Endothelial cell of umbilical vein (primary cell): ENCODE results near the gene ELOB. TPM values are rescaled to one million over a fixed set of nuclear protein-coding genes. Genes with fewer than 3 reads are reported as not detected.

Experiments used
- BruUV-seq: library from RNA; stranded (reverse); fragments of 400-500 nt; replicated peaks from 2 replicates; lab custom pipeline; 2021; lab: Mats Ljungman, UMichigan
- CTCF ChIA-PET: fragments of 300-600, 350-600 bp; sonication (Branson Sonifier 250); formaldehyde crosslinking; loops from one replicate; lab custom pipeline; 2021; ENCODE audit warnings: antibody characterized with exemption, inconsistent platforms; lab: Charles Lee
- POLR2A ChIA-PET: fragments of 300-600, 350-600 bp; sonication (Branson Sonifier 250); formaldehyde crosslinking; loops from one replicate; lab custom pipeline; 2021; ENCODE audit warnings: antibody characterized with exemption, inconsistent platforms; lab: Charles Lee
- DNase-seq: peaks from one replicate; pipeline ENCODE4 v3.0.0-alpha.2; 2011; ENCODE audit warnings: low read depth, low spot score
- FAIRE-seq: peaks from 2 replicates; lab custom pipeline; 2011; peaks lifted over from hg19 to GRCh38; lab: Jason Lieb, UNC
- H2AFZ ChIP-seq: 2 replicates; pipeline ENCODE4 v1.6.0; 2012; ENCODE audit warnings: low read depth, low read length, control low read depth, inconsistent platforms
- H3K27ac ChIP-seq: 2 replicates; pipeline ENCODE4 v1.5.1; 2011; ENCODE audit warnings: low read depth, mild to moderate bottlenecking, control low read depth, low read length, moderate library complexity; ENCODE audit not compliant: insufficient read depth
- H3K27me3 ChIP-seq, 2 experiments: 2 replicates each; pipeline versions ENCODE4 v1.6.0 to v1.6.1; 2011; ENCODE audit warnings: low read length in 2 of 2, mixed read lengths in 1 of 2; ENCODE audit not compliant: control insufficient read depth in 2 of 2, insufficient read depth in 2 of 2
- H3K36me3 ChIP-seq, 2 experiments: 2 replicates in 1 of 2; 3 replicates in 1 of 2; pipeline ENCODE4 v1.5.1; 2011; ENCODE audit warnings: low read length in 2 of 2, mild to moderate bottlenecking in 1 of 2, moderate library complexity in 1 of 2; ENCODE audit not compliant: control insufficient read depth in 2 of 2, insufficient read depth in 2 of 2; ENCODE audit errors: extremely low read depth in 1 of 2
- H3K4me1 ChIP-seq: 3 replicates; pipeline ENCODE4 v1.5.1; 2011; ENCODE audit warnings: mild to moderate bottlenecking, low read length; ENCODE audit not compliant: control insufficient read depth, insufficient read depth; ENCODE audit errors: extremely low read depth
- H3K4me2 ChIP-seq: 2 replicates; pipeline ENCODE4 v1.6.1; 2011; ENCODE audit warnings: low read length, control low read depth, mixed read lengths; ENCODE audit not compliant: insufficient read depth
- H3K4me3 ChIP-seq, 3 experiments: fragments of 200-600 bp in 1 of 3; sonication (generic), shearing (Covaris generic) in 1 of 3; replicated peaks in 1 of 3; 2 replicates each; pipeline ENCODE4 v1.5.1; 2011 to 2016; ENCODE audit warnings: control low read depth in 3 of 3, low read length in 3 of 3, mild to moderate bottlenecking in 2 of 3, inconsistent platforms in 1 of 3, low read depth in 1 of 3, moderate library complexity in 1 of 3; ENCODE audit not compliant: insufficient read depth in 1 of 3
- H3K79me2 ChIP-seq: 2 replicates; pipeline ENCODE4 v1.6.0; 2012; ENCODE audit warnings: low read length, inconsistent platforms; ENCODE audit not compliant: control insufficient read depth, insufficient read depth
- H3K9ac ChIP-seq: replicated peaks from 2 replicates; pipeline ENCODE3; 2011; ENCODE audit warnings: low read length, control low read depth; ENCODE audit not compliant: insufficient read depth; ENCODE audit errors: extremely low read depth
- H3K9me1 ChIP-seq: replicated peaks from 3 replicates; pipeline ENCODE4 v1.6.0; 2011; ENCODE audit warnings: mild to moderate bottlenecking, low read length; ENCODE audit not compliant: control insufficient read depth, insufficient read depth; ENCODE audit errors: extremely low read depth
- H3K9me3 ChIP-seq: replicated peaks from 2 replicates; pipeline ENCODE4 v1.5.1; 2012; ENCODE audit warnings: low read length, inconsistent platforms; ENCODE audit not compliant: control insufficient read depth, insufficient read depth
- H4K20me1 ChIP-seq: replicated peaks from 2 replicates; pipeline ENCODE3; 2011; ENCODE audit warnings: mild to moderate bottlenecking, low read length; ENCODE audit not compliant: control insufficient read depth, insufficient read depth; ENCODE audit errors: extremely low read depth
- CTCF ChIP-seq, 2 donors: IDR thresholded peaks; 1 replicate in 1 of 2; 2 replicates in 1 of 2; pipeline ENCODE4 v1.5.1; 2011; ENCODE audit warnings: low read length in 2 of 2, mild to moderate bottlenecking in 2 of 2, moderate library complexity in 2 of 2, control low read depth in 1 of 2, inconsistent platforms in 1 of 2, low read depth in 1 of 2; ENCODE audit not compliant: insufficient read depth in 1 of 2; ENCODE audit errors: extremely low read depth in 1 of 2
- EZH2 ChIP-seq: IDR thresholded peaks from 2 replicates; pipeline ENCODE4 v1.6.1; 2012; ENCODE audit warnings: borderline replicate concordance, low read depth, mild to moderate bottlenecking, moderate library complexity, low read length, inconsistent platforms; ENCODE audit not compliant: severe bottlenecking
- FOS ChIP-seq: IDR thresholded peaks from 2 replicates; pipeline ENCODE4 v1.6.1; 2011; ENCODE audit warnings: mild to moderate bottlenecking, low read length, moderate library complexity, borderline replicate concordance; ENCODE audit not compliant: insufficient read depth
- JUN ChIP-seq: IDR thresholded peaks from 2 replicates; pipeline ENCODE4 v1.6.1; 2011; ENCODE audit warnings: borderline replicate concordance, low read depth; ENCODE audit not compliant: insufficient read length, insufficient read depth
- POLR2A ChIP-seq: IDR thresholded peaks from 2 replicates; pipeline ENCODE4 v1.6.1; 2012; ENCODE audit warnings: low read depth, mild to moderate bottlenecking, control low read depth, low read length
- dilution Hi-C: fragments of 300-500 bp; cut with MboI; formaldehyde crosslinking; loops from one replicate; pipeline ENCODE4 v1.15.0; 2019; ENCODE audit warnings: low sequenced_read_pairs; ENCODE audit not compliant: extremely low pct_ligation_motif_present
- intact Hi-C: fragments of 100-400 bp; cut with micrococcal nuclease; formaldehyde crosslinking; loops from one replicate; pipeline ENCODE4 v1.10.0; 2022
- polyA plus RNA-seq, 4 experiments: library from polyadenylated mRNA; depleted of rRNA in 3 of 4; stranded (reverse) in 3 of 4; unstranded in 1 of 4; fragments of >200 nt; gene quantifications; 2 replicates each; pipeline versions ENCODE4 v1.2.1 to v1.2.3, GENCODE V29; 2011 to 2012; ENCODE audit warnings: missing spikeins in 1 of 4
- total RNA-seq: library from RNA; stranded (reverse); gene quantifications from 2 replicates; pipeline ENCODE4 v1.2.3, GENCODE V29; 2021

Gene ELOB
- total and polyA plus RNA-seq, 2 donors (not counting 3 experiments of a cell fraction or from before 2014, with no cell fraction given): 251 to 848 TPM

- no peak for FAIRE-seq
- ChIA-PET CTCF (interaction anchor here (1.3 kb wide), 1 partner anchor 89 kb away, joined by 3 read pairs; no protein-coding TSS in a partner anchor), POLR2A (no interaction called here)
- no peak for TF ChIP-seq POLR2A
- peak in 1 of 2 donors; percentile 8 for TF ChIP-seq CTCF (IDR thresholded peaks at IDR 0.05; ENCODE audit: extremely low read depth in 1 of 2, insufficient read depth in 1 of 2, low read depth in 1 of 2, low read length in 2 of 2)
- TF ChIP-seq FOS: no peak
- dilution Hi-C loops: no loop called here
- Histone ChIP-seq H3K27me3 (no peaks in the 10 kb centered on the region), H4K20me1 (no peaks in the 10 kb centered on the region), H3K9ac (no peak within 1 kb of the TSS), H3K4me3 (no peak within 1 kb of the TSS), H3K9me3 (no peaks in the 10 kb centered on the region), H3K4me2 (no peak within 1 kb of the TSS), H3K4me1 (no peaks in the 10 kb centered on the region), H2AFZ (no peak within 1 kb of the TSS), H3K36me3 (no peaks in the 10 kb centered on the region), H3K27ac (no peak within 1 kb of the TSS), H3K79me2 (no peaks in the 10 kb centered on the region), H3K9me1 (no peaks in the 10 kb centered on the region)
- no TSS peak for BruUV-seq
- no peak for DNase-seq
- intact Hi-C loops: no loop called here
These were observed 39.8 kb upstream of the ELOB start, which contains the start of gene PRSS21 for GRCh38 chr16:2816751-2817339. Gene PRSS21 (plus strand): TSS chr16:2817237. CDS start chr16:2817269, 32 bp downstream.

- BruUV-seq: no TSS peak
- no peak for FAIRE-seq
These were observed 38.3 kb upstream of the ELOB start for GRCh38 chr16:2815299-2815771.

More at GRCh38 chr16:2815299-2815771, 38.3 kb upstream of the ELOB start:
- H4K20me1 ChIP-seq: no peaks in the 10 kb centered on the region
- CTCF ChIA-PET: no interaction called here
- H2AFZ ChIP-seq: no peak overlapping the region
- no peaks in the 10 kb centered on the region for H3K36me3 ChIP-seq
- no peak overlapping the region for H3K27ac ChIP-seq
- TF ChIP-seq EZH2: no peak
- no peak for TF ChIP-seq CTCF (IDR thresholded peaks at IDR 0.05; ENCODE audit: extremely low read depth in 1 of 2, insufficient read depth in 1 of 2, low read depth in 1 of 2, low read length in 2 of 2)
- TF ChIP-seq JUN: no peak
- TF ChIP-seq FOS: no peak
- no peak overlapping the region for H3K4me2 ChIP-seq
- no peak overlapping the region for H3K4me3 ChIP-seq
- POLR2A ChIA-PET: no interaction called here
- intact Hi-C loops (no loop called here), dilution Hi-C loops (no loop called here)
- no peaks in the 10 kb centered on the region for H3K9me3 ChIP-seq
- no peaks in the 10 kb centered on the region for H3K9me1 ChIP-seq
- H3K4me1 ChIP-seq: no peaks in the 10 kb centered on the region
- DNase-seq: no peak
- peaks cover 0 to 2% of the 10 kb centered on the region in 2 experiments for H3K27me3 ChIP-seq
- H3K9ac ChIP-seq: no peak overlapping the region
- H3K79me2 ChIP-seq: no peaks in the 10 kb centered on the region
